KOPT-K1 (cell line): ENCODE measurements around the gene CCDC91.
A peak's percentile ranks its signal among the peaks of the same experiment; 100 is the strongest.
"Not testable (repeated sequence)": the region's sequence is repeated elsewhere in the genome, so short reads cannot be mapped to it uniquely, and the experiment has no call there.

Experiments
- H3K27ac ChIP-seq: fragments of 200-600 bp; sonication (generic); 2 replicates; pipeline ENCODE4 v1.5.1; 2016; ENCODE audit warnings: antibody characterized with exemption, mild to moderate bottlenecking, low read depth, low read length; ENCODE audit not compliant: poor library complexity, severe bottlenecking
- H3K36me3 ChIP-seq: fragments of 200-600 bp; sonication (generic); 2 replicates; pipeline ENCODE4 v1.5.1; 2017; ENCODE audit warnings: antibody characterized with exemption, mild to moderate bottlenecking, low read length, moderate library complexity; ENCODE audit not compliant: insufficient read depth
- H3K9me3 ChIP-seq: fragments of 200-600 bp; sonication (generic); 2 replicates; pipeline ENCODE4 v1.5.1; 2017; ENCODE audit warnings: antibody characterized with exemption, low read length, mild to moderate bottlenecking; ENCODE audit not compliant: insufficient read depth, poor library complexity, severe bottlenecking

Gene CCDC91

DNA sequence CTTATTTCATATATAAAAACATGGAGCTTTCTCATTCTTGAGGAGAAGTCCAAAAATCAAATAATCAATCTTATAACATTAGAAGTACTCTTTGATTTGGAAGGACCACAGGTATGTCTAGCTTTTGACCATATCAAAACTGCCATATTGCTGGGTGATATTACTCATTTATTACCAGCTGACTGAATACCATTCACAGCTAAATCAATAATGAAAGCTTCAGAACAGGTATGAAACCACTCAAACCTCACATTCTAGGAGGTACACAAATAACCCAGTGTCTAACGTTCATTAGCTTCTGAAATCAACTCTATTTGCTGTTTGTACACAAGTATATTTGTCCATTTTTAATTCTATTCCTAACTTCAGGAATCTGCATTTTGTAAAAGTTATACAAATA is 16.8 kb upstream of the CCDC91 start:
- H3K27ac ChIP-seq = no peak overlapping the region
- H3K9me3 ChIP-seq = no peaks in the 10 kb centered on the region
- no peaks in the 10 kb centered on the region for H3K36me3 ChIP-seq

DNA sequence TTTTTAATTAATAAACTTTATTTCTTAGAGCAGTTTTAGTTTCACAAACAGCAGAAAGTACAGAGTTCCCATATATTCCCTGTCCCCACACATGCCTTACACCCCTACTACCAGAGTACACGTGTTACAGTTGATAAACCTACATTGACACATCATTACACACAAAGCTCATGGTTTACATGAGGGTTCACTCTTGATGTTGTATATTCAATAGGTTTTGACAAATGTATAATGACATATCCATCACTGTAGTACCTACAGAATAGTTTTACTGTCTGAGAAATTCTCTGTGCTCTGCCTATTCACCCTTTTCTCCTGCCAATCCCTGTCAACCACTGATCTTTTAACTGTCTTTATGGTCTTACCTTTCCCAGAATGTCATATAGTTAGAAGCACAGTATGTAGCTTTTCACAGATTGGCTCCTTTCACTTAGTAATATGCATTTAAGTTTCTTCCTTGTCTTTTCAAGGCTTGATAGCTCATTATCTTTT is 15.1 kb upstream of the CCDC91 start:
- Histone ChIP-seq H3K36me3 (no peaks in the 10 kb centered on the region), H3K27ac (no peak overlapping the region), H3K9me3 (no peaks in the 10 kb centered on the region)

DNA sequence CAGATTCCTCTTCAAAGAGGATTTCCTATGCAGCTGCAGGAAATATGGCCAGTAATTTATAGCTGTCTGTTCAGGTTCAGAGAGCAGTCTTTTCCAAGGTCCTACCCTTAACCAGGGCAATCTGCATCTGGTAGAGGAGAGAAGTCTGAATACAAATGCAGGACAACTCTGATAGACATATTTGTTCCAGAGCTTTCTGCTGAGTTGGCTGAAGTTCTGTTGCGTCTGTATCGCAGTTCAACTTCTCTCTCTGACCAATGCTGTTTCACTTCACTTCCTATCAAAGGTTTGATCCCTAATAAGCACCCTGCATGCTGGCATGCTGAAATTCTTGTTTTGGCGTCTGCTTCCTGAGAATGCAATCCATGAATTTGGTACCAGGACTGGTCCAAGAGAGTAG is 14.0 kb upstream of the CCDC91 start:
- Histone ChIP-seq H3K27ac (no peak overlapping the region), H3K9me3 (no peaks in the 10 kb centered on the region), H3K36me3 (no peaks in the 10 kb centered on the region)

DNA sequence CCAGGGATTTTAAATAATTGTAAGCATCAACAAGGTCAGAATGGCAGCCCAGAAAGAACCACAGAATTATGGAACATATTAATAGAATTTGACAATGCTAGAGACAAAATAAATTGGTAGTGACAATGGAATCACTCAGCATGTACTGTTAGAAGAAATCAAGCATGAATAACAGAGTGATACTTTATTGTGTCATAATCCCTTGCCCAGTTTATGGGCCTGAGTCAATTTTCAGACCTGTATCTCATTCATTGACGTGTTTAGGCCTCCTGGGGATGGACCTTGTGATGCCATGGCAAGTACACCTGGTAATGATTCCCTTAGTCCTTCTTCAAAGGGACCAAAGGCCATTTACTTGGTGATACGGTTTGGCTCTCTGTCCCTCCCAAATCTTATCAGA is 12.8 kb upstream of the CCDC91 start:
- no peaks in the 10 kb centered on the region for H3K9me3 ChIP-seq
- no peak overlapping the region for H3K27ac ChIP-seq
- H3K36me3 ChIP-seq = no peaks in the 10 kb centered on the region

DNA sequence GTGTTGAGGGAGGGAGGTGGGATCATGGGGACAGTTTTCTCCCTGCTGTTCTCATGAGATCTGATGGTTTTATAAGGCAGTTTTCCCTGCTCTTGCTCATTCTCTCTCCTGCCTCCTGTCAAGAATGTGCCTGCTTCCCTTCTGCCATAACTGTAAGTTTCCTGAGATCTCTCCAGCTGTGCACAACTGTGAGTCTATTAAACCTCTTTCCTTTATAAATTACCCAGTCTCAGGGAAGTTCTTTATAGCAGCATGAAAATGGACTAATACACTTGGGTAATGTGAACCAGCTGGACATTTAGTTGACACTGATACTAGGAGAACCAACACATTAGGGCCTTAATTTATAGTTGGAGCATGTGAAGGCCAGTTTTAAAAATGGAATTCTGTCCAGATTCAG is 12.4 kb upstream of the CCDC91 start:
- no peak overlapping the region for H3K27ac ChIP-seq
- no peaks in the 10 kb centered on the region for H3K36me3 ChIP-seq
- no peaks in the 10 kb centered on the region for H3K9me3 ChIP-seq

DNA sequence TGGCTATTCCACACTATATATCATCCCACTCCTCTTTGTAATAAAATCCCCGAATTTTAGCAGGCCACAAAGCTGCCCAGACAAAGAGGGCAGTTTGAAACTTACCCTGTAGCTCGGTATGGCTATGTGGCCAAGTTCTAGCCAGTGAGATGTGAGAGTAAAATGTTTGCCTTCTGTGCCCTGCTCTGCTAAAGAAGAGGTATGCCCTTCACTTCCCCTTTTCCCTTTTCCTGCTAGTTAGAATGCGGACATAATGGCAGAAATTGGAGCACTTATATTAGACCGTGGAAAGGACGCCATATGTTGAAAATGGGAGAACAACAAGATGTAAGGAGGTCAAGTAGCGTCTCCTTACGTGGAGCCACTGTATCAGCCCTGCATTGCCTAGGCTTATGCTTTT is 11.5 kb upstream of the CCDC91 start:
- no peaks in the 10 kb centered on the region for H3K36me3 ChIP-seq
- H3K27ac ChIP-seq = no peak overlapping the region
- no peaks in the 10 kb centered on the region for H3K9me3 ChIP-seq

DNA sequence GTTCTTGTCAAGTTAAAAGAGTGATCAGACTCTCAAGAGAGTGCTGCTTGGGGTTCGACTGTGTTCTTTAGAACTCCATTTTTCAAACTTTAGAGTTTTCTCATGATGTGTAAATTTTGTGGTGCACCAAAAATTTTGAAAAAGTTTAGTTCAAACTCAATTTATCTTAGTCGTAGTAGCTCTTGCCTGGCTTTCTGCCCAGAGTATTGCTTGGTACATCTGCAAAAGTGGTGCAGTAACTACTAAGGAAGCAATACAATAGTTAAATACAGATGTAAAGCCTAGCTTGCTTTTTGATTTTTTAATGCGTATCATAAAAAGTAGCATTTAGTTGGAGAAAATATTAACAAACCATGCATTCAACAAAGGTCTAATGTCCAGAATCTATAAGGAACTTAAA is 9.5 kb upstream of the CCDC91 start:
- Histone ChIP-seq H3K27ac (no peak overlapping the region), H3K36me3 (no peaks in the 10 kb centered on the region), H3K9me3 (no peaks in the 10 kb centered on the region)

DNA sequence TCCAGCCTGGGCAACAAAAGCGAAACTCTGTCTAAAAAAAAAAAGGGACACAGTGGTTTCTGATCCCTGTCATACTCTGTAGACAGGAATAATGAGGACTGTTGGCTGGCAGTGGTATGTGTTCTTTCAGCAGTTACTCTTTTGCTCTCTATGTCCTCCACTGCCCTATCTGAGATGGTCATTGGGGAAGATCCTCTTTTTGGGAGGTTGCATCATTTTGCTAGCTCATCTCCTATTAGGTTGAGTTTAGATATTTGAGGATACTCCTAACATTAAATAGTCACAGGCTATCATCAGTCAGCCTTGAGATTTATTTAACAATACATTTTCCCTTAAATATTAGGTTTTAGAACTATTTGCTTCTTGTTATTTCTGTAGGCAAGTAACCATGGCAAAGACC is 5.9 kb upstream of the CCDC91 start:
- Histone ChIP-seq H3K27ac (no peak overlapping the region), H3K36me3 (no peaks in the 10 kb centered on the region), H3K9me3 (no peaks in the 10 kb centered on the region)

DNA sequence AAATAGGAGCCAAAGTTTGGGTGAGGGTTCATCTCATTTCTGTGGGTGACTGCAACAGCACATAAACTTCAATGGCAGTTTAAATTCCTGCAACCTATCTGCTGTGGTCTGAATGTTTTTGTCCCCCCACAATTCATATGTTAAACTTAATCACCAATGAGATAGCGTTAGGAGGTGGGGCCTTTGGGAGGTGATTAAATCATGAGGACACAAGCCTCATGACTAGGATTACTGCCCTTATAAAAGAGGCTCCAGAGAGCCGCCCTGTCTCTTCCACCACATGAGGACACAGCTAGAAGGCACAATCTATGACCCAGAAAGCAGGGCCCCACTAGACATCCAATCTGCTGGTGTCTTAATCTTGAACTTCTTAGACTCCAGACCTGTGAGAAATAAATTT is 3.8 kb upstream of the CCDC91 start:
- Histone ChIP-seq H3K36me3 (no peaks in the 10 kb centered on the region), H3K9me3 (no peaks in the 10 kb centered on the region), H3K27ac (no peak overlapping the region)

DNA sequence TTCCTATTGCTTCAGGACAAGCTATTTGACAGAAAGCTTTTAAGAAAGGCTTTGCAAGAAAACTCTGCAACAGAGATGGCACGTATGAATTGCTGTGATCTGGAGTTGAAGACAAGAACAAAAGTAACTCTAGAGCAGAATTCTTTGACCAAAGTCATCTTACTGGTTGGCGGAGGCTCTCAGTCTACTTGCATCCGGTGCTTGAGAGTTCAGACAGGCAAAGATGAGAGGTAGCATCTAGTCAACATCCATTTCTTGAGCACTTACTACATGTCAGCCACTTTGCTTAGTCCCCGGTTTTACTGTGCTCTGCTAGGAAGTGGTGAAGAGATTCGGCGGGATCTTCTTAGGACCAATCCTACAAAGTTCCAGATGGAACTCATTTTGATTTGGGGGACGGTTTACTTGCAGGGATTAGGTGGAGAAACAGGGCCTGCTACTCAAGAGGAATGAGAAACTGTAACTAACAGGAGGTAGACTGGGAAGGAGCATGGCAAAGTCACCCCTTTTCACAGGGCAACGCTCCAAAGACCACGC is 404 bp upstream of the CCDC91 start:
- peak overlapping the region; percentile 79 for H3K27ac ChIP-seq

DNA sequence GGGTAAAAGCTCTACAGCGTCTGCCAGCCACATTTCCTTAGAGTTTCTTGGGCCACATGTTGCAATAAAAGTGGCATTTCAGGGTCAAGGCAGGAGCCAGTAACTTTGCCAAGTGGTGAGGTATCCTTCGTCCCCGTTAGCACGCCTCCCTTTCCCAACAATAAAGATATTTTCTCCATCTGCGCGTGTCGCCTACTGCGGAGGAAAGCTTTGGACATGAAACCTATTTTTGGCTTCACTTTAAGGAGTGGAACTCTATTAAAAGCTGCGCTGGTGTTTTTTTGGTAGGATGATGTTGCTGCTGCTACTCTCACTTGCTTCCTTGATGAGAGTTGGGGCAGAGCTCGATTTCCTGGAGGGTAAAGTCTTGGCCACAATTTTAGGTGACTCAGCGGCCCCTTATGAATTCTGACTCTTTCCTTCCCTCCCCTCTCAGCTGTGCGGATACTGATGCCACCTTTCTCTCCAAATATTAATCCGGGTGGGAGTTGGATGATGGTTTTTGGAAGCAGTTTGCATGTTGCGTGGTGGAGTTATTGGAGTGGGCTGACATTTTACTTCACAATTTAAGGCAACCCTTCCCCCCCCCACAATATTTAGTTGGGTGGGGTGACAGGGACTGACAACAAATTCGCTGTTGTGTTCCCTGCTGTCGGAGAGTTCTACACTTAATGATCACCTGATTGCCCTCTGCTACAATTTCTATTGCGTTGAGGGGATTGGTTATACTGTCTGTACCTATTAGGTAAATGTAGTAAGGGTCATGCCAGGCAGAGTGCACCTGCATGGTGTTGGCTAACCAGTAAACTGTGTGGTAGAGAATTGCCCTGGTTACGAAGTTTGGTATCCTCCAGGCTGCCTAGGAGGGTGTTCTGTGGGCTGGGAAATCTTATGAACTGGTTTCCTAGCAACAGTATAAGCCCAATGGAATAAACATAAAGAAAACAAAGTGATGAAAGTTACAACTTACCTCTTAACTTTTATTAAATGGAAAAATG is 1.1 kb downstream of the CCDC91 start:
- peak overlapping the region; percentile 79 for H3K27ac ChIP-seq
- H3K9me3 ChIP-seq = peaks cover 16% of the 10 kb centered on the region
- no peaks in the 10 kb centered on the region for H3K36me3 ChIP-seq

More for the DNA sequence above, 404 bp upstream of the CCDC91 start:
- no peaks in the 10 kb centered on the region for H3K36me3 ChIP-seq
- peaks cover 11% of the 10 kb centered on the region for H3K9me3 ChIP-seq

DNA sequence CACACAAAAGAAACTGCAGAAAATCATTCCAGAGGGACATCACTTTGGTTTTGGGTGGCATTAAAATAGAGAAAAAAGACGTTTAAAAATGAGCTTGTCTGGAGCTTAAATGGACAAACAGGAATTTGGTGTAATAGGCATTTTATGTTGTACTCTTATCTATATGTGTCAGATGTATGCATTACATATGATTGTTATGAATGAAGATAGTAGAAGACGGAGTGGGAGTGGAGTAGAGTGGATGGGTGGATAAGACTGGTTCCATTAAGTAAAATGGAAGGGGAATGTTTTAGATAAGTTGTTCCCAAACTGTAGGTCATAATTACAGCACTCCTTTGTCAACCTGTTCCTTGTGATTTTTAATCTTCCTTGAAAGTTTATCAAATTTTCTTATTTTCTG is 1.9 kb downstream of the CCDC91 start:
- Histone ChIP-seq H3K27ac (no peak overlapping the region), H3K9me3 (peaks cover 16% of the 10 kb centered on the region)

DNA sequence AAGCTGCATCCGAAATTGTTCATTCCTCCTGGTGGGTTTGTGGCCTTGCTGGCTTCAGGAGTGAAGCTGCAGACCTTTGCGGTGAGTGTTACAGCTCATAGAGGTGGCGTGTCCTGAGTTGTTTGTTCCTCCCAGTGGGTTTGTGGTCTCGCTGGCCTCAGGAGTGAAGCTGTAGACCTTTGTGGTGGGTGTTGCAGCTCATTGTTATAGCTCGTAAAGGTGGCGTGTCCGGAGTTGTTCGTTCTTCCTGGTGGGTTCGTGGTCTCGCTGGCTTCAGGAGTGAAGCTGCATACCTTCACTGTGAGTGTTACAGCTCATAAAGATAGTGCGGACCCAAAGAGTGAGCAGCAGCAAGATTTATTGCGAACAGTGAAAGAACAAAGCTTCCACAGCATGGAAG is 4.4 kb downstream of the CCDC91 start:
- H3K9me3 ChIP-seq = peaks cover 27% of the 10 kb centered on the region
- not testable (repeated sequence) for H3K36me3 ChIP-seq, H3K27ac ChIP-seq

More for the DNA sequence above, 1.9 kb downstream of the CCDC91 start:
- H3K36me3 ChIP-seq = no peaks in the 10 kb centered on the region

DNA sequence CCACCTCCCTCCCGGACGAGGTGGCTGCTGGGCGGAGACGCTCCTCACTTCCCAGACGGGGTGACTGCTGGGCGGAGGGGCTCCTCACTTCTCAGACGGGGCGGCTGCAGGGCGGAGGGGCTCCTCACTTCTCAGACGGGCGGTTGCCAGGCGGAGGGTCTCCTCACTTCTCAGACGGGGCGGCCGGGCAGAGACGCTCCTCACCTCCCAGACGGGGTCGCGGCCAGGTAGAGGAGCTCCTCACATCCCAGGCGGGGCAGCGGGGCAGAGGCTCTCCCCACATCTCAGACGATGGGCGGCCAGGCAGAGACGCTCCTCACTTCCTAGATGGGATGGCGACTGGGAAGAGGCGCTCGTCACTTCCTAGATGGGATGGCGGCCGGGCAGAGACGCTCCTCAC is 10.9 kb downstream of the CCDC91 start:
- peaks cover 31% of the 10 kb centered on the region for H3K9me3 ChIP-seq
- not testable (repeated sequence) for H3K36me3 ChIP-seq, H3K27ac ChIP-seq

DNA sequence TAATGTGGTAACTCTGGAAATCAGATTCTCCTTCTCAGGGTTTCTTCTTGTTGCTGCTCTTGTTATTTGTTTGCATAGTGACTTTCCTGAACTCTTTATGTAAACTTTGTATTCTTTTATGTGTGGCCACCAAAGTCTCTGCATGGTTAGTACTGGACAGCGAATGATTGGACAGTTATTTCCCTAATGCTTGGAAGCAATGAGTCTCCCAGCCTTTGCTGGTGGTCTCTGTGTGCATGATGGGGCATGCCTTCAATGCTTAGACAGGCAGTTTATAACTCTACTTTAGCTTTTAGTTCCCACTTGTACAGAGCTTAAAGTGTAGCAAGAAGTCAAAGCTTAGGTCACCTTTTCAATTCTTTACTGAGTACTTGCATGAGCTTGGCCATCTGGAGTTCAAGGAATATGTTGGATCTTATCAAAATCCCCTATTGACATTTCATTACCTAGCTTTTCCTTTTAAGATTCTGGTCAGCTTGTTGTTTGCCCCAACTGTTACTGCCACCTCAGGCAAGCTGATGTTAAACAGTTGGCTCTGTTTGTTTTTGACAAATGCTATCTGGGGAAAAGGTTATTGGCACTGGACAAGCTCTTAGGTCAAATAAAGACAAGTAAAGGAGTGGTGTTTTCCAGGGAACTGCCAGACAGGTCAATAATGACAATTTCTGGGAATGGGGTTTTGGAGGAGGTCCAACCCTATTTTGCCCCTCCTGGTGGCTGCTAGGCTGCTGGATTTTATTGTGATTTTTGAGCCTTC is 12.3 kb downstream of the CCDC91 start:
- H3K36me3 ChIP-seq = 0 out of 2 replicates have a peak, but pooled peaks cover 3% of the 10 kb centered on the region
- H3K9me3 ChIP-seq = peaks cover 38% of the 10 kb centered on the region
- no peak overlapping the region for H3K27ac ChIP-seq
